ENCODE data around the gene SMOC1.

Gene SMOC1

DNA sequence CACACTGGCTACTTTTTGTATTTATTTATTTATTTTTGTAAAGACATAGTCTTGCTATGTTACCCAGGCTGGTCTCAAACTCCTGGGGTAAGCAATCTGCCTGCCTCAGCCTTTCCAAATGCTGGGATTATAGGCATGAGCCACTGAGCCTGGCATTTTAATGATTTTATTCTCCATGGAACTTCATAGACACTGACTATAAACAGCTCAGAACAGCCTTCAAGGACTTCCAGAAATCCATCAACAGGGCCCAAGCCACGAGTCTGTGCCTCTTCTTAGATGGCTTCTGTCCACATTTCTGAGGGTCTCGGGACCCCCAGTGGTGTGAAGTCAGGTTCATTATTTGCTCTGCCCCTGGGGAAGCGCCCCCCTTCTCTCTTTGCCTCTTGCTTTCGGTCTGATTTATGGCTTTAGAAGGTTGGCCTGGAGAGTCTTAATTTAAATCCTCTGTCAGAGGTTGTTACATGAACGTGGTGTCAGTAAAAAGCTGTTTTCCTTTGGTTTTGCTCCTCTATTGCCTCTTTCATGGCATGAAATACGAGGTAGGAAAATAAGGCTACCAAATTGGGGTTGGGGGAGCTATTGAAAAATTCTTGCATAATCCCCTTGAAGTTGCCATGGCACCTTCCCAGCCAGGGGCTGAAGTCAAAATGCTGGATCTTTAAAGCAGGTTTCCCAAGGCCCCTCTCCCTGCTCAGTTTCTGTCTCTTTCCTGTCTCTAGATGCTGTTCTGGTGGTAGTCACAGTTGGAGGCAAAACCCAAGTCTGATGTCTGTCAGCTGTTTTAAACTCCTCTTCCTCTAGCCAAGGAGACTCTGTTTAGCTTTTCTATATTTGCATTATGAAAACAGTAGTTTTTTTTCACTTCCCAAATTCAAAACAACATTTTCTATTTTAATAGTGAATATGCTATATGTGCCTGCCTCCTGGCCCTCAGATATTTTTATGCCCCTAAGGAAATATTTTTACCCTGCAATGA, 129.4 kb downstream of the SMOC1 start:
- no peak for DNase-seq (ENCODE audit: low spot score)
- TF ChIP-seq, protein P1, sequence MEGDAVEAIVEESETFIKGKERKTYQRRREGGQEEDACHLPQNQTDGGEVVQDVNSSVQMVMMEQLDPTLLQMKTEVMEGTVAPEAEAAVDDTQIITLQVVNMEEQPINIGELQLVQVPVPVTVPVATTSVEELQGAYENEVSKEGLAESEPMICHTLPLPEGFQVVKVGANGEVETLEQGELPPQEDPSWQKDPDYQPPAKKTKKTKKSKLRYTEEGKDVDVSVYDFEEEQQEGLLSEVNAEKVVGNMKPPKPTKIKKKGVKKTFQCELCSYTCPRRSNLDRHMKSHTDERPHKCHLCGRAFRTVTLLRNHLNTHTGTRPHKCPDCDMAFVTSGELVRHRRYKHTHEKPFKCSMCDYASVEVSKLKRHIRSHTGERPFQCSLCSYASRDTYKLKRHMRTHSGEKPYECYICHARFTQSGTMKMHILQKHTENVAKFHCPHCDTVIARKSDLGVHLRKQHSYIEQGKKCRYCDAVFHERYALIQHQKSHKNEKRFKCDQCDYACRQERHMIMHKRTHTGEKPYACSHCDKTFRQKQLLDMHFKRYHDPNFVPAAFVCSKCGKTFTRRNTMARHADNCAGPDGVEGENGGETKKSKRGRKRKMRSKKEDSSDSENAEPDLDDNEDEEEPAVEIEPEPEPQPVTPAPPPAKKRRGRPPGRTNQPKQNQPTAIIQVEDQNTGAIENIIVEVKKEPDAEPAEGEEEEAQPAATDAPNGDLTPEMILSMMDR (IDR thresholded peaks at IDR 0.05; ENCODE audit: extremely low read depth, missing control alignments), result no peak

DNA sequence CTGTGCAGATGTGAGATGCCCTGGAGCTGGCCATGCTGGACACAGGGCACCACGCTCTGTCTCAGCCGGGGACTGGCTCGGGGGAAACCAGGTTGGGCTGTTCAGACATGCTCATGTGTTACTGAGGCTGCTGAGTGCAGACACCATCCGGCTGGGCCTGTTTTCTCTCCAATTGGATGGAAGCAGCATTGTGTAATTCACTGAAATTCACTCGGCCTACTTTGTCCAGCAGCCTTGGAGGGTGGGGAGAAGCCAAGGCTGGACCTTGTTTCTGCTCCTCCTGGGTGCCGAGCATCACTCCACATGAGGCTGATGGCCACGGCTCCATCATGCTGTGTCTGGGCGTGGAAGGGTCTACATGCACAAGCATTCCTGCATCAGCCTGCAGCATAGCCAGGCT, 130.7 kb downstream of the SMOC1 start:
- TF ChIP-seq, protein P1 (IDR thresholded peaks at IDR 0.05; ENCODE audit: extremely low read depth, missing control alignments), result no peak
- no peak for DNase-seq (ENCODE audit: low spot score)

DNA sequence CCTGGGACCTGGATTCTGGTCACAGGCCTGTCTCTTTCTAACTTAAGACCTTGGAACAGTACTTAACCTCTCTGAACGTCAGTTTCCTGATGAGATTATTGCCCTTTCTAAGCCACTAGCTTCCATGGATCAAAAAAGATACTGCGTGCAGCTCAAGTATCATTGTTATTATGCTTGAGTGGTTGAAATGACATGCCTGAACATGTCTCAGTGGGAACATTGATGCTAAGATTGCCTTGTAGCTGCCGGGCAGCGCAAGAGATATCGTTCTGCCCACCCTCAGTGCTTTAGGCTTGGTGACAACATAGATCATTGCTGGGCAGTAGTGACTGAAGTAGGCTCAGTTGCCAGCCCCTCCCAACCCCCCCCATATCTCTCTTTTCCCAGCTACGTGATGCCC, 131.9 kb downstream of the SMOC1 start:
- TF ChIP-seq, protein P1 (IDR thresholded peaks at IDR 0.05; ENCODE audit: extremely low read depth, missing control alignments), result no peak
- no peak for DNase-seq (ENCODE audit: low spot score)

DNA sequence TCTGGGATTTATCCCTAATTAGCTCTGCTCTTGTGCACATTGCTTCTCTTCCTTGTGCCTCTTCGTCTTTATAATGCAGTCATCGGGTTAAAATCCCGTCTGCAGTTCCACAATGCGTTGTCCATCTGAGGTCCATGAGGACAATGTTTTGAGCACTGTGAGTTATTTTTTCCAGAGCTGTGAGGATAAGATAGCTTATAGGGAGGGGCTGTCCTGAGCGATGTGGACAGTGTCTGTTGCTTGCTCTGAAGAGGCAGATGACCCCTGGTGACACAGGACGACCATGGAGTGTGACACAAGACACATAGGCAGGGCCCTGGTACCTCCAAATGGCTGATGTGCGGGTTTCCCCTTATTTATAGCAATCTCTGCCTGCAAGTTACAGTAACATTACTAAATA, 132.5 kb downstream of the SMOC1 start:
- TF ChIP-seq, protein P1 (IDR thresholded peaks at IDR 0.05; ENCODE audit: extremely low read depth, missing control alignments), result no peak
- DNase-seq (ENCODE audit: low spot score), result no peak

DNA sequence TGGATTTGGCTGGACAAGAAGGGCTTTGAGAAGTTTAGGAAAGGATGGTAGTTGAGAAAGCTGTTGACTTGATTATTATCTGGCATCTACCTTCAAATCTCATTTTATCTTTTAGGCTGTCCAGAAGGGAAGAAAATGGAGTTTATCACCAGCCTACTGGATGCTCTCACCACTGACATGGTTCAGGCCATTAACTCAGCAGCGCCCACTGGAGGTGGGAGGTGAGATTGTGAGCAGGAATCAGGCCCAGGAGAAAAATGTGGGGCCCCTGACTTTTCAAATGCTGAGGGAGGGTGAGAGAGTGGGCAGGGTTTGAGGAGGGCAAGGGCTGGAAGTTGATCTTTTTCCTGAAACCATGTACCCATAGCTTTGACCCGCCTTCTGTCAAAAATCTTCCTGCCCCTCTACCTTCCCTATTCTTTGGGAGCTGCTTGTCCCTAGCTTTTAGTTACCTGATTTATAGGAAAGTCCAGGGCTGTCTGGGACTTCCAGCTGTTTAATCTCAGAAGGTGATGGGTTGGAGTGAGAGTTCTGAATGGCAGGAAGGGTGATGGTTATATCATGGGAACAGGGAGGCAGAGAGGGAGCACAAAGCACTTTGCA, 134.2 kb downstream of the SMOC1 start:
- DNase-seq (ENCODE audit: low spot score), result peak; percentile 54
- TF ChIP-seq, protein P1 (IDR thresholded peaks at IDR 0.05; ENCODE audit: extremely low read depth, missing control alignments), result peak; percentile 69

DNA sequence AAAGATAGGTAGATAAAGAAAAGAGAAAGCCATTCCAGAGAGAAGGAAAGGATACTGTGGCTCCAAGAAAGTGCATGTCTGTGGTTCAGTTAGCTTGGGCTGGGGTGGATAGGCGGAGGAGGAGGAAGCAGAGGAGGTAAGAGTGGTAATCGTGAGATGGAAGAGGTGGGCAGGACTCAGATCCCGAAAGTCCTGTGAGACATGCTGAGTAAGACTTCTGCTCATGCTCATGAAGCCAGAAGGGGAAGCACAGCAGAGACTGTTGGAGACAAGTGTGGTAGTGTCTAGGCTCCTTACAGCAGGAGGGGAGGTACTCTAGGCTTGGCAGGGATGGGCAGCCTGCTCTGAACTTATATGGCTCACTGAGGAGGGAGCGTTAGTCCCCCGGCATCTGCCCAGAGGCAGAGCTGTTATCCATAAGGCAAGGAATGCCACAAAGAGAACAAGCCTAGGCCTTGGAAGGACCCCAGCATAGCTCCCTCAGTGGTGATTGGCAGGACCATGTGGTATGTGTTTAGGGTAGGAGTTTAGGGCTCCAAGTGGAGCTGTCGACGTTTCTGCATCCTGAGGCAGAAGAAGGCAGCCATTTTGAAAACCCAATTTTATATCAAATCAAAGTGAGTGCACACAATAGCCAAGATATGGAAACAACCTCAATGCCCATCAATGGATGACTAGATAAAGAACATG, 135.3 kb downstream of the SMOC1 start:
- DNase-seq (ENCODE audit: low spot score), result no peak
- TF ChIP-seq, protein P1 (IDR thresholded peaks at IDR 0.05; ENCODE audit: extremely low read depth, missing control alignments), result no peak

DNA sequence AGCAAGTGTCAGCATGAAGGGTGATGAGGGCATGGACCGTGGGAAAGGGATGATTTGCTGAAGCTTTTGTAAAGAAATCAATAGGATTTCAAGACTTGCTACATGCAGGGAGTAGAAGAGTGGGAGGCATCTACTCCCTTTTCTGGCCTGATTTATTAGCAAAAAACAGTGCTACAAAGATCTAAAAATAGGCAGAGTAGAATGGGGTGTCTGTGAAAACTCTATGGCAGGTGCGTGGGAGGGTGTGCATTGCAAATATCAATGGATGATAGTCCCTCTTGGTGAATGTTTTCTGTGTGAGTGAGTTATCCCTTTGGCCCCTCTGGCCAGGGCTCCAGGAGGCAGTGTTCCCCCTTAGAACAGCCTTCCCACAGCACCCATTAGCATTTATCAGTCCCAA, 139.0 kb downstream of the SMOC1 start:
- DNase-seq (ENCODE audit: low spot score), result no peak
- TF ChIP-seq, protein P1 (IDR thresholded peaks at IDR 0.05; ENCODE audit: extremely low read depth, missing control alignments), result no peak

All from GM20000 (cell line).